Measurements from ENCODE around the gene TMEM92. TPM values are rescaled to one million over a fixed set of nuclear protein-coding genes. Genes with fewer than 3 reads are reported as not detected.
A peak's percentile ranks its signal among the peaks of the same experiment; 100 is the strongest.

Gene TMEM92
- total RNA-seq, 1 donor from 2014 or later, result 11.3 TPM

DNA sequence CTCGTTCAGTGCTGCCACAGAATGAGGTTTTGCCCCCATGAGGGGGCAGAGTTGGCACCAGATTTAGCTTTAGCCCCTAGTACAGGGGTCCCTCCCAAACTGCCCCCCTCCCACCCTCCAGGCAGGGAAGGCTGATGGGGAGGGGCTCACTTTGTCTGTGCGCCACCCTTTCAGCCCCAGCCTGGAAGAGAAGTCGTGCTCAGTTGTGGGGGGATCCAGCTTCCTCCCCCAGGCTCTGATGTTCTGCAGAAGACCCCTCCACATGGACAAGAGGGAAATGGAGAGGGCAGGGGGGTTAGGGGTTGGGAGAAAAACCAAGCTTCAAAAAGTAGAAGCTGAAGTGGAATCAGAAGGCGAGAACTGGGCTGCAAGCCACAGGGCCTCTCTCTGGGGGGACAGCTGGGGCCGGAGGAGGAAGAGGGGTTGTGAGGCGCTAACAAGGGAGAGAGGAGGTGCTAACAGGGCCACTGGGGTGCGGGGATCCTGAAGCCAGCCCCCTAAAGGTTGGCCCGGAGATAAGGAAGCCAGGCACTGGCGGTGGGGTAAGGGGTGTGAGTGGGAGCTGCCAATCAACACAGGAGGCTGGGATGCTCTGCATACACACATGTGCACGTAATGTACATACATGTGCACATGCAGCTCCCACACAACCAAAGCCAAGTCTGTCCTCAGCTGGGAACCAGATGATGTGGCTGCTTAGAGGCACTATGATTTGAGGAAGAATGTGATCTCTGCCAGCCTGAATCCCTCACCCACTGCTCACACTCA, 7.0 kb upstream of the TMEM92 start:
- peak; percentile 59 for DNase-seq
- no peaks in the 10 kb centered on the region for H3K27me3 ChIP-seq
- peaks cover 27% of the 10 kb centered on the region for H3K4me1 ChIP-seq
- H3K4me3 ChIP-seq, result no peak overlapping the region
- H3K9me3 ChIP-seq, result no peaks in the 10 kb centered on the region
- no peaks in the 10 kb centered on the region for H3K36me3 ChIP-seq
- intact Hi-C loops (cut with DNase I), result no loop called here
- H3K27ac ChIP-seq, result peak overlapping the region; percentile 3
- no peak for TF ChIP-seq CTCF (IDR thresholded peaks at IDR 0.05)
- ATAC-seq, result no peak

GRCh38 chr17:50268026-50268425, 6.2 kb upstream of the TMEM92 start:
- no peak overlapping the region for H3K27ac ChIP-seq
- H3K9me3 ChIP-seq, result no peaks in the 10 kb centered on the region
- no peak overlapping the region for H3K4me3 ChIP-seq
- no peaks in the 10 kb centered on the region for H3K36me3 ChIP-seq
- no peak for ATAC-seq
- H3K27me3 ChIP-seq, result no peaks in the 10 kb centered on the region
- DNase-seq, result peak; percentile 21
- no peak for TF ChIP-seq CTCF (IDR thresholded peaks at IDR 0.05)
- H3K4me1 ChIP-seq, result peaks cover 32% of the 10 kb centered on the region
- intact Hi-C loops (cut with DNase I), result no loop called here

- intact Hi-C loops (cut with DNase I), result no loop called here
- H3K4me1 ChIP-seq, result peaks cover 38% of the 10 kb centered on the region
- no peak for ATAC-seq
Measured at GRCh38 chr17:50268743-50269275, 5.5 kb upstream of the TMEM92 start.

DNA sequence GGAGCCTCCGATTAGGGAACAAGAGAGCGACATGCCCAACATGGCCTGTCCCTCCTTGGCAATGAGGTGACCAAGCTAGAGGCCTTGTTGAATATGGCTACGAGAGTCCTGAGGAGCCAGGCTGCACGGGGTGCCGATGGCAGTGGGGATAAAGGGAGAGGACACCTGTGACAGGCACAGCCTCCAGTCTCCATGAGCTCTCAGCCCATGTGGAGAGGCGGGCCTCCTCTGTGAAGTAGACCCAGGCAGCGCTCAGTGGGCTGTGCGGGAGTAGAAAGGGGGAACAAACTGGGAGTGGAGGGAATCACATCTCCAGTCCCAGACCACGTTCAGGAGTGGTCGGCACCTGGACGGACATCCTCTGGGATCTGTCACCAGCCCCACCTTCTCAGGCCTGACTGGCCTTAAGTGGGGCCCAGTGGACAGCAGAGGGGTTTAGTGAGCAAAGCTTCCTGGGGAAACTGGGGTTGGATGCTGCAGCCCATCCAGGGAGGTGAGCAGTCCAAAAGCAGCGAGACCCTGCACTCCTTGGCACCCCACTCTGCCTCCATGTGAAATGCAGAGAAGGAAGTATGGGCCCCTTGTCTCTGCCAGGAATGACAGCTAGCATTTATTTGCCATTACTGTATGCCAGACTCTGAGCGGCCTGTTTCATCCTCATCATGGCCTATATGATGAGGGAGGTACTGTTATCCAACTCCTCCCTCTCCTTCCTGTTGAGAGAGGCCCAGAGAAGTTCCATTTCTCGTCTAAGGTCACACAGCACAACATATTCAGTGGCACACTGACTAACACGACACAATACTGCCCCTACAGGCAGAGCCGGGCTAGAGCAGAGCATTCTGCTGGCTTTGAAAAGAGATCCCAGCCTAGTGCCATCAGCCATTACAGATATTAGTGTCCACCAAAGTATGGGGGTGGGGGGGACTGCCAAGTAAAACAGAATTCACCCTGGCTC, 4.5 kb upstream of the TMEM92 start:
- ATAC-seq (peak; percentile 69), DNase-seq (peak; percentile 82)
- peaks cover 7% of the 10 kb centered on the region for H3K27me3 ChIP-seq
- no peaks in the 10 kb centered on the region for H3K36me3 ChIP-seq
- H3K4me3 ChIP-seq, result no peak overlapping the region
- peaks cover 37% of the 10 kb centered on the region for H3K4me1 ChIP-seq
- peak; percentile 74 for TF ChIP-seq CTCF (IDR thresholded peaks at IDR 0.05)
- peak overlapping the region; percentile 63 for H3K27ac ChIP-seq
- no peaks in the 10 kb centered on the region for H3K9me3 ChIP-seq
- intact Hi-C loops (cut with DNase I), result loop anchor here (5.0 kb wide), 1 partner anchor 67 kb away; the partner anchor contains the start of gene COL1A1

More at GRCh38 chr17:50268743-50269275, 5.5 kb upstream of the TMEM92 start:
- H3K36me3 ChIP-seq, result no peaks in the 10 kb centered on the region
- no peak overlapping the region for H3K27ac ChIP-seq
- DNase-seq, result peak; percentile 16
- no peak overlapping the region for H3K4me3 ChIP-seq
- no peak for TF ChIP-seq CTCF (IDR thresholded peaks at IDR 0.05)
- H3K27me3 ChIP-seq, result no peaks in the 10 kb centered on the region
- H3K9me3 ChIP-seq, result no peaks in the 10 kb centered on the region

Measured in upper lobe of right lung (tissue), 1 donor.